ENCODE data around the gene SELENON. TPM values are rescaled to one million over a fixed set of nuclear protein-coding genes. Genes with fewer than 3 reads are reported as not detected.
A peak's percentile ranks its signal among the peaks of the same experiment; 100 is the strongest.

Gene SELENON
- total RNA-seq, 2 donors from 2014 or later: 89.7 to 90.0 TPM

- no peak overlapping the region for H3K27ac ChIP-seq
- DNase-seq (ENCODE audit: low spot score): no peak
- peaks cover 11% of the 10 kb centered on the region for H3K4me1 ChIP-seq (replicated peaks)
- H3K4me3 ChIP-seq: no peak overlapping the region
- no peaks in the 10 kb centered on the region for H3K36me3 ChIP-seq
- intact Hi-C loops (cut with DNase I): loop anchor here (10.0 kb wide), 1 partner anchor 99 kb away; no protein-coding TSS in a partner anchor
- H3K27me3 ChIP-seq (replicated peaks; ENCODE audit: insufficient read depth): no peaks in the 10 kb centered on the region
- no peaks in the 10 kb centered on the region for H3K9me3 ChIP-seq
- TF ChIP-seq CTCF (IDR thresholded peaks at IDR 0.05) (no peak), POLR2AphosphoS5 (IDR thresholded peaks at IDR 0.05) (no peak), POLR2A (IDR thresholded peaks at IDR 0.05) (no peak)
- 52% methylated on average over 7 of the region's 7 CpGs for WGBS
These were observed 6.3 kb upstream of the SELENON start for GRCh38 chr1:25793585-25794170.

- no peak overlapping the region for H3K27ac ChIP-seq
These were observed 5.7 kb upstream of the SELENON start for GRCh38 chr1:25794325-25794724.

GRCh38 chr1:25795211-25795610 is 4.8 kb upstream of the SELENON start:
- no peaks in the 10 kb centered on the region for H3K9me3 ChIP-seq
- H3K27ac ChIP-seq: no peak overlapping the region
- intact Hi-C loops (cut with DNase I): loop anchor here (5.0 to 10.0 kb wide), 2 partner anchors 53 to 100 kb away; no protein-coding TSS in a partner anchor
- WGBS: 72% methylated on average over 2 of the region's 2 CpGs
- peaks cover 11% of the 10 kb centered on the region for H3K4me1 ChIP-seq (replicated peaks)
- no peak for DNase-seq (ENCODE audit: low spot score)
- TF ChIP-seq CTCF (IDR thresholded peaks at IDR 0.05) (no peak), POLR2AphosphoS5 (IDR thresholded peaks at IDR 0.05) (no peak), POLR2A (IDR thresholded peaks at IDR 0.05) (no peak)
- H3K4me3 ChIP-seq: no peak overlapping the region
- H3K27me3 ChIP-seq (replicated peaks; ENCODE audit: insufficient read depth): no peaks in the 10 kb centered on the region
- no peaks in the 10 kb centered on the region for H3K36me3 ChIP-seq

More at GRCh38 chr1:25794325-25794724, 5.7 kb upstream of the SELENON start:
- Histone ChIP-seq H3K4me1 (replicated peaks) (peaks cover 11% of the 10 kb centered on the region), H3K27me3 (replicated peaks; ENCODE audit: insufficient read depth) (no peaks in the 10 kb centered on the region), H3K4me3 (no peak overlapping the region), H3K9me3 (no peaks in the 10 kb centered on the region), H3K36me3 (no peaks in the 10 kb centered on the region)
- no peak for DNase-seq (ENCODE audit: low spot score)
- WGBS: 79% methylated on average over 8 of the region's 8 CpGs
- no peak for TF ChIP-seq POLR2A (IDR thresholded peaks at IDR 0.05)
- no peak for TF ChIP-seq CTCF (IDR thresholded peaks at IDR 0.05)
- TF ChIP-seq POLR2AphosphoS5 (IDR thresholded peaks at IDR 0.05): no peak
- intact Hi-C loops (cut with DNase I): loop anchor here (10.0 kb wide), 1 partner anchor 100 kb away; no protein-coding TSS in a partner anchor

- 47% methylated on average over 22 of the region's 22 CpGs for WGBS
- Histone ChIP-seq H3K4me1 (replicated peaks) (peaks cover 18% of the 10 kb centered on the region), H3K9me3 (no peaks in the 10 kb centered on the region), H3K36me3 (no peaks in the 10 kb centered on the region), H3K27me3 (replicated peaks; ENCODE audit: insufficient read depth) (no peaks in the 10 kb centered on the region), H3K27ac (peak overlapping the region; percentile 71 to 75), H3K4me3 (no peak overlapping the region)
- intact Hi-C loops (cut with DNase I): loop anchor here (5.0 to 10.0 kb wide), 2 partner anchors 54 to 101 kb away; no protein-coding TSS in a partner anchor
- TF ChIP-seq POLR2AphosphoS5 (IDR thresholded peaks at IDR 0.05): peak; percentile 87
- no peak for TF ChIP-seq POLR2A (IDR thresholded peaks at IDR 0.05)
- DNase-seq (ENCODE audit: low spot score): peak; percentile 88
These were observed 3.8 kb upstream of the SELENON start for GRCh38 chr1:25795946-25796810.

- Histone ChIP-seq H3K36me3 (no peaks in the 10 kb centered on the region), H3K4me1 (replicated peaks) (peaks cover 20% of the 10 kb centered on the region), H3K9me3 (no peaks in the 10 kb centered on the region), H3K27ac (peak overlapping the region; percentile 71 to 75), H3K4me3 (no peak overlapping the region), H3K27me3 (replicated peaks; ENCODE audit: insufficient read depth) (no peaks in the 10 kb centered on the region)
- intact Hi-C loops (cut with DNase I): loop anchor here (5.0 to 10.0 kb wide), 2 partner anchors 55 to 102 kb away; no protein-coding TSS in a partner anchor
- WGBS: 5% methylated on average over 19 of the region's 19 CpGs
- peak; percentile 87 for DNase-seq (ENCODE audit: low spot score)
- TF ChIP-seq POLR2AphosphoS5 (IDR thresholded peaks at IDR 0.05) (peak; percentile 74), CTCF (IDR thresholded peaks at IDR 0.05) (peak; percentile 65 to 95 (median 86)), POLR2A (IDR thresholded peaks at IDR 0.05) (no peak)
These were observed 3.1 kb upstream of the SELENON start for GRCh38 chr1:25796811-25797458.

Measured in prostate gland (tissue), 2 donors.